Gastrocnemius medialis (tissue), 4 donors: ENCODE results near the gene NCOA7. TPM values are rescaled to one million over a fixed set of nuclear protein-coding genes. Genes with fewer than 3 reads are reported as not detected.

Source experiments
- ATAC-seq, 2 donors: fragments of 150-250 bp; one replicate each; pipeline ENCODE4 v1.9.1; 2016
- DNase-seq, 2 donors: peaks; one replicate each; pipeline ENCODE4 v3.0.0-alpha.2; 2019
- H3K27ac ChIP-seq, 4 donors: fragments of 200-600 bp; sonication (generic); 1 replicate in 1 of 4; 2 replicates in 3 of 4; pipeline ENCODE4 v1.5.1; 2016 to 2018; ENCODE audit warnings: mild to moderate bottlenecking in 2 of 4, moderate library complexity in 1 of 4
- H3K27me3 ChIP-seq, 3 donors: fragments of 200-600 bp; sonication (generic) in 2 of 3; 1 replicate in 1 of 3; 2 replicates in 2 of 3; pipeline versions ENCODE4 v1.5.1 to v1.6.0; 2016 to 2019; ENCODE audit warnings: mild to moderate bottlenecking in 1 of 3, moderate library complexity in 1 of 3
- H3K36me3 ChIP-seq, 2 donors: fragments of 200-600 bp; sonication (generic) in 1 of 2; one replicate each; pipeline ENCODE4 v1.5.1; 2017 to 2018
- H3K4me1 ChIP-seq, 2 donors: fragments of 200-600 bp; sonication (generic) in 1 of 2; one replicate each; pipeline ENCODE4 v1.5.1; 2016 to 2017; ENCODE audit warnings: mild to moderate bottlenecking in 2 of 2
- H3K4me3 ChIP-seq, 4 donors: fragments of 200-600 bp; sonication (generic) in 3 of 4; 1 replicate in 1 of 4; 2 replicates in 3 of 4; pipeline ENCODE4 v1.5.1; 2016 to 2019; ENCODE audit warnings: mild to moderate bottlenecking in 2 of 4
- H3K9me3 ChIP-seq, 3 donors: fragments of 200-600 bp; sonication (generic) in 2 of 3; 1 replicate in 1 of 3; 2 replicates in 2 of 3; pipeline ENCODE4 v1.5.1; 2016 to 2019
- POLR2A ChIP-seq, 2 donors: fragments of 450-650 bp; IDR thresholded peaks; one replicate each; pipeline ENCODE4 v1.6.1; 2017; ENCODE audit warnings: antibody characterized with exemption in 2 of 2, mild to moderate bottlenecking in 2 of 2, moderate library complexity in 2 of 2
- in situ Hi-C, 4 donors: fragments of 200-750 bp; cut with MboI; loops; one replicate each; pipeline versions ENCODE4 v1.15.0 to v1.8.0; 2017; ENCODE audit warnings: low sequenced_read_pairs in 4 of 4
- intact Hi-C: fragments of 100-400 bp; cut with DNase I; formaldehyde crosslinking; loops from one replicate; pipeline ENCODE4 v1.15.1; 2023; ENCODE audit warnings: low total_unique reads
- total RNA-seq, 4 donors: library from RNA; depleted of rRNA; stranded (reverse); fragments of >200 nt; gene quantifications; one replicate each; pipeline versions ENCODE4 v1.1.0 to v1.2.3, GENCODE V29; 2016
- TF ChIP-seq, protein P1 (sequence below), 5 experiments: fragments of 450-650 bp in 3 of 5; fragments of 200-600 bp in 2 of 5; sonication (generic) in 2 of 5; IDR thresholded peaks in 4 of 5; conservative IDR thresholded peaks in 1 of 5; 1 replicate in 4 of 5; 2 replicates in 1 of 5; pipeline ENCODE4 v1.5.1; 2016 to 2019; ENCODE audit warnings: antibody characterized with exemption in 5 of 5, mild to moderate bottlenecking in 3 of 5, moderate library complexity in 3 of 5

Gene NCOA7
- total RNA-seq, 4 donors from 2014 or later: 7.0 to 9.5 (median 9.2) TPM

DNA sequence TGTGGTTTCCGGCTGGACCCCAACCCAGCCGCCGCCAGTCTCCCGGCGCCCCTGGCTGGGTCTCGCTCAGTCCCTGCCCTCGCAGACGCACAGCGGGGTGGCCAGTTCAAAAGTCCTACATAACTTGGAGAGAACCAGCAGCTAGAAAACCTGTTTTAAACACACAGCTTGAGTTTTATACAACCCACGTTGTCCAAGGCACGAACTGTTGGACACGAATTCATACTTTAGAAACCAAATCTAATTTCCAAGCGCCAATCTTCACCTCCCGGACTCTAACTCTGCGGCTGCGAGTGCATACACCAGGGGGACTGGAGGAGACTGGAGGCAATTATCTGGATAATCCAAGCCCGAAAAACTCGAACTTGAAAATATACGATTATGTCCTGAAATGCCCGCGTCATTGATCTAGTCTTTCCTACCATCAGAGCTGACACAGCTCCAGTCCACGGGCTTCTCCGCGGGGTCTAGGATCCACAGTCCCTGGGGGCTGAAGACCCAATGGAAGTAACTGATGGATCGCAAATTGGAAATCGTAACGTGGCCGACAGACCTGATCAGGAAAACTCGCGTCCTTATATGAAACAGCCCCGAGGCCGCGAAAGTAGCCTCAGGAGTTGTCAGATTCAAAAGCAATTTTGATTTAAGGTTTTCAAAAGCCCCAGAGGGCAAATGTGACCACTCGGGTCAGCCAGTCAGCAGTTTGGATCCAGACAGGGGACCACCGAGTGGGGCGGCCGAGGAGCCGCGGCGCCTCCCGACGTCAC, 42.2 kb upstream of the NCOA7 start:
- intact Hi-C loops (loop anchor here (1.0 to 5.0 kb wide), 7 partner anchors 32 to 786 kb away; partner anchors contain the start of gene RNF217), in situ Hi-C loops (no loop called here)
- ATAC-seq (peak; percentile 16 to 17), DNase-seq (no peak)
- TF ChIP-seq, protein P1, sequence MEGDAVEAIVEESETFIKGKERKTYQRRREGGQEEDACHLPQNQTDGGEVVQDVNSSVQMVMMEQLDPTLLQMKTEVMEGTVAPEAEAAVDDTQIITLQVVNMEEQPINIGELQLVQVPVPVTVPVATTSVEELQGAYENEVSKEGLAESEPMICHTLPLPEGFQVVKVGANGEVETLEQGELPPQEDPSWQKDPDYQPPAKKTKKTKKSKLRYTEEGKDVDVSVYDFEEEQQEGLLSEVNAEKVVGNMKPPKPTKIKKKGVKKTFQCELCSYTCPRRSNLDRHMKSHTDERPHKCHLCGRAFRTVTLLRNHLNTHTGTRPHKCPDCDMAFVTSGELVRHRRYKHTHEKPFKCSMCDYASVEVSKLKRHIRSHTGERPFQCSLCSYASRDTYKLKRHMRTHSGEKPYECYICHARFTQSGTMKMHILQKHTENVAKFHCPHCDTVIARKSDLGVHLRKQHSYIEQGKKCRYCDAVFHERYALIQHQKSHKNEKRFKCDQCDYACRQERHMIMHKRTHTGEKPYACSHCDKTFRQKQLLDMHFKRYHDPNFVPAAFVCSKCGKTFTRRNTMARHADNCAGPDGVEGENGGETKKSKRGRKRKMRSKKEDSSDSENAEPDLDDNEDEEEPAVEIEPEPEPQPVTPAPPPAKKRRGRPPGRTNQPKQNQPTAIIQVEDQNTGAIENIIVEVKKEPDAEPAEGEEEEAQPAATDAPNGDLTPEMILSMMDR (IDR thresholded peaks at IDR 0.05 in 4 of 5, conservative IDR thresholded peaks at IDR 0.05 in 1 of 5): no peak
- no peak for TF ChIP-seq POLR2A (IDR thresholded peaks at IDR 0.05)
- H3K9me3 ChIP-seq: no peaks in the 10 kb centered on the region
- H3K36me3 ChIP-seq: no peaks in the 10 kb centered on the region
- H3K4me3 ChIP-seq: peak overlapping the region; percentile 73 to 86 (median 85)
- no peaks in the 10 kb centered on the region for H3K27me3 ChIP-seq
- peak overlapping the region; percentile 89 to 99 (median 94) for H3K27ac ChIP-seq
- peaks cover 12 to 34% of the 10 kb centered on the region in 2 donors for H3K4me1 ChIP-seq

DNA sequence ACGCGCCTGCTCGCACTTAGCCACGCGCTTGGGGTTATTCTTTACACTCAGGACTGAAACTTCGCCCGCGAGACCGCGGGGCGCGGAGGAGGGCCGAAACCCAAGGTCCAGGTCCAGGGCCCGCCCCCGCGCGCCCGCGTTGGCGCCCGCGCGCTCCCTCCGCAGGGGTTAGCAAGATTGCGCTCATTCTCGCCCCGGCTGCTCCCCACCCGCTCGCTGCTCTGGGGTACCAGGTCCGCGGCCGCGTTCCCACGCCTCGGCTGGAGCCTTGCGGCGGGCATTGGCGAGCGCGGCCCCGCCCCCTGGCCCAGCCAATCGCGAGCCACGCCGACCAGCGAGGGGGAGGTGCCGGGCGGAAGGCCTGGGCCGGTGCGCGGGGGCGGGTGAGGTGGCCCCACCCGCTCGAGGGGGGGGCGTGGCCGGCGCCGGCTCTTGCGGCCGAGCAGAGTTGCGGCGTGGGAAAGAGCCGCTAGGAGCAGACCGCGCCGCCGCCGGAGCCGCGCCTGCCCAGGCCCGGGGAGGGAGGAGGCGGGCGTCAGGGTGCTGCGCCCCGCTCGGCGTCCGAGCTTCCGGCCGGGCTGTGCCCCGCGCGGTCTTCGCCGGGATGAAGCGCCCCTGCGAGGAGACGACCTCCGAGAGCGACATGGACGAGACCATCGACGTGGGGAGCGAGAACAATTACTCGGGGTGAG, 41.4 kb upstream of the NCOA7 start, which contains the start of gene HEY2:
Gene HEY2, plus strand, starts transcription at position 460 of the 692 bp plus-strand sequence. Its CDS starts 145 bp downstream, at position 605.
- no peaks in the 10 kb centered on the region for H3K27me3 ChIP-seq

DNA sequence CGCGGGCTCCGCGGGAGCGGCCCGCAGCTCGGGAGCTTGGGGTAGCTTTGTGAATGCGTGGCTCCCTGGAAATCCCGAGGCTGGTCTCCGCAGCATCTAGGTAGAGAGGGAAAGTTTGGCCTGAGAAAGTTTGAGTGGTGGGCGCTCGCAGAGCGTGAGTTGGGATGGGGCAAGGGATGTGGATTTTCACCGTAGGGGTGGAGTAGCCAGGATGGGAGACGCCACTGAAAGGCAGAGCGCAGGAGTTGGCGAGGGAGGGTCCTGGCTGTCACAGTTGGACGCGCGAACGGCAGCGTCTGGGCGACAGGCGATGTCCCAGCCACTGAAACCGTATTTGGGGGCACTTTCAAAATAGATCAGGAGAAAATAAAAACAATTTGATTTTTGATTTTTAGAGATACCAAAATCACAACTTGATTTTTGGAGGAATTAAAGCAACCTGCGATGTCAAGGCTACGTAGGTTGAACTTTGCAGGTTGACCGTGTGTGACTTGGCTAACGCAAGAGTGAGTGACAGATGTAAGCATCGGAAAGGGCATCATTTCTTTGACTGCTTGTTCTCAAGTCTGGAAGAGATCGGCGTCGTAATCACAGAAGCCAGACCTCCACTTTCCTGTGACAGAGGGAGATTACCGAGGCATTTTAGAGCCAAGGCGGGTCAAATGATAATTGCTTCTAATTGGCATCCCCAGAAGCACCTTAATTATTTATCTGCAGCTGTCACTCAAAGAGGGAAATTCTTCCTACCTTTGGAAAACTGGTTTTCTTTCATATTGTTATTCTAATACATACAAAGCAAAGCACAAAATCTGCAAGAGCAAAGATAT, 40.7 kb upstream of the NCOA7 start:
- no peaks in the 10 kb centered on the region for H3K27me3 ChIP-seq
- peaks cover 11 to 28% of the 10 kb centered on the region in 2 donors for H3K4me1 ChIP-seq
- DNase-seq (peak in 1 of 2 donors; percentile 53), ATAC-seq (peak; percentile 18 to 21)
- no peaks in the 10 kb centered on the region for H3K9me3 ChIP-seq
- H3K36me3 ChIP-seq: no peaks in the 10 kb centered on the region
- intact Hi-C loops: loop anchor here (1.0 to 5.0 kb wide), 7 partner anchors 31 to 788 kb away; partner anchors contain the start of gene RNF217
- peak overlapping the region; percentile 89 to 99 (median 94) for H3K27ac ChIP-seq
- peak overlapping the region; percentile 71 to 86 (median 79) for H3K4me3 ChIP-seq
- TF ChIP-seq, protein P1 (IDR thresholded peaks at IDR 0.05 in 4 of 5, conservative IDR thresholded peaks at IDR 0.05 in 1 of 5): peak in 1 of 5 experiments; percentile 0
- no peak for TF ChIP-seq POLR2A (IDR thresholded peaks at IDR 0.05)
- in situ Hi-C loops: loop anchor here (10.0 to 25.0 kb wide), 4 partner anchors 155 to 588 kb away; partner anchors contain the start of gene TPD52L1 (in 3 of the 4)

More for the DNA sequence above, 41.4 kb upstream of the NCOA7 start, which contains the start of gene HEY2:
- intact Hi-C loops (loop anchor here (1.0 to 5.0 kb wide), 7 partner anchors 31 to 787 kb away; partner anchors contain the start of gene RNF217), in situ Hi-C loops (no loop called here)
- H3K4me1 ChIP-seq: peaks cover 11 to 30% of the 10 kb centered on the region in 2 donors
- DNase-seq (peak; percentile 92 to 94), ATAC-seq (peak; percentile 55 to 65)
- no peaks in the 10 kb centered on the region for H3K9me3 ChIP-seq
- H3K27ac ChIP-seq: peak within 1 kb of the TSS; percentile 89 to 99 (median 94)
- H3K4me3 ChIP-seq: peak within 1 kb of the TSS; percentile 73 to 86 (median 85)
- no peaks in the 10 kb centered on the region for H3K36me3 ChIP-seq
- peak; percentile 92 to 97 for TF ChIP-seq POLR2A (IDR thresholded peaks at IDR 0.05)
- TF ChIP-seq, protein P1 (IDR thresholded peaks at IDR 0.05 in 4 of 5, conservative IDR thresholded peaks at IDR 0.05 in 1 of 5): peak in 3 of 5 experiments; percentile 43 to 51 (median 48)
